GM10266 (cell line): ENCODE data around the gene RFFL.
"Not testable (repeated sequence)": the region's sequence is repeated elsewhere in the genome, so short reads cannot be mapped to it uniquely, and the experiment has no call there.

Experiments
- DNase-seq: peaks from one replicate; pipeline ENCODE4 v3.0.0; 2012; ENCODE audit errors: extremely low spot score
- TF ChIP-seq, protein P1 (sequence below): IDR thresholded peaks from 2 replicates; pipeline ENCODE4 v1.5.1; 2012; ENCODE audit warnings: mild to moderate bottlenecking, low read depth; ENCODE audit not compliant: control insufficient read depth, insufficient read depth; ENCODE audit errors: missing control alignments

The RFFL gene

DNA sequence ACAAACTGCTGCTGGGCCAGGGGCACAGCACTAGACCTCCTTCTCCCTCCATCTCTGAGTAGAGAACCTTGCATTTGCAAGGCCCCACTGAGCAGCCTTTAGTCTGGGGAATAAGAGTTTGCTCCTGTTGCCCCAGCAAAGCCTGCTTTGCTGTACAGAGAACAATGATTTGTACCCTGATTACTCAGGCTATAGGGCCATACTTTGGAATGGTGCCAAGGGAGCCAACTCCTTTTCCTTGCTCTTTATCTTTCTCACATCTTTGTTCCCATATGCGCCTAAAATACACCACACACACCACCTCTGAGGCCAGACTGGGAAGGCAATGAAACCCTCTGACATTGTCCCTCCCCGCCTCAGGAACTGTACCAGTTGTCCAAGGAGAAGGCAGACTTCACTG is 62.0 kb downstream of the RFFL start:
- DNase-seq, result no peak
- TF ChIP-seq, protein P1, sequence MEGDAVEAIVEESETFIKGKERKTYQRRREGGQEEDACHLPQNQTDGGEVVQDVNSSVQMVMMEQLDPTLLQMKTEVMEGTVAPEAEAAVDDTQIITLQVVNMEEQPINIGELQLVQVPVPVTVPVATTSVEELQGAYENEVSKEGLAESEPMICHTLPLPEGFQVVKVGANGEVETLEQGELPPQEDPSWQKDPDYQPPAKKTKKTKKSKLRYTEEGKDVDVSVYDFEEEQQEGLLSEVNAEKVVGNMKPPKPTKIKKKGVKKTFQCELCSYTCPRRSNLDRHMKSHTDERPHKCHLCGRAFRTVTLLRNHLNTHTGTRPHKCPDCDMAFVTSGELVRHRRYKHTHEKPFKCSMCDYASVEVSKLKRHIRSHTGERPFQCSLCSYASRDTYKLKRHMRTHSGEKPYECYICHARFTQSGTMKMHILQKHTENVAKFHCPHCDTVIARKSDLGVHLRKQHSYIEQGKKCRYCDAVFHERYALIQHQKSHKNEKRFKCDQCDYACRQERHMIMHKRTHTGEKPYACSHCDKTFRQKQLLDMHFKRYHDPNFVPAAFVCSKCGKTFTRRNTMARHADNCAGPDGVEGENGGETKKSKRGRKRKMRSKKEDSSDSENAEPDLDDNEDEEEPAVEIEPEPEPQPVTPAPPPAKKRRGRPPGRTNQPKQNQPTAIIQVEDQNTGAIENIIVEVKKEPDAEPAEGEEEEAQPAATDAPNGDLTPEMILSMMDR, result no peak

DNA sequence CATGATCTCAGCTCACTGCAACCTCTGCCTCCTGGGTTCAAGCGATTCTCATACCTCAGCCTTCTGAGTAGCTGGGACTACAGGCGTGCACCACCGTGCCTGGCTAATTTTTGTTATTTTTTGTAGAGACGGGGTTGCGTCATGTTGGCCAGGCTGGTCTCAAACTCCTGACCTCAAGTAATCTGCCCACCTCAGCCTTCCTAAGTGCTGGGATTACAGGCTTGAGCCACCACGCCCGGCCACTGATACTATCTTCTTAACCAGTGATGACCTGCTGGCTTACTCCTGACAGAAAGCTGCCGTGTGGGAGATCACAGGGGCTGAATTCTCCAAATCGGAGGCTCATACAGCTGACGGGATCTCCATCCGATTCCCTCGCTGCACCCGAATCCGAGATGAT is 62.5 kb downstream of the RFFL start:
- DNase-seq, result not testable (repeated sequence)

DNA sequence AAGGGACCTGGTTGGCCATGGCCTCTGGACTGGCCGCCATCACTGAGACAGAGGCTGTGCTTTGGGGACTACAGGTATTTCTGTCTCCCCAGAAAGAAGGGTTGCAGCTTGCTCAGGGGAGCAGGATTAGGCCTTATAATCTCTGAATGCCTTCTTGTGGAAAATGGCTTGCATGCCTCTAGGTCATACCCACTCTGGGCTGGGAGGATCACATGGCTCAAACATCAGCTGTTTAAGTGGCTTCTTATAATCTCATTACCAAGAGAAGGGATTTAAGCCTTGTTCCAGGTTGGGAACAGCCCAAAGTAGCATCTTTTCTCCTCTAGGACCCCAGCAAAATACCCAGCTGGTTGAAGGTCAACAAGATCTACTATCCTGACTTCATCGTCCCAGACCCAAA is 64.1 kb downstream of the RFFL start:
- no peak for DNase-seq
- TF ChIP-seq, protein P1, result no peak

DNA sequence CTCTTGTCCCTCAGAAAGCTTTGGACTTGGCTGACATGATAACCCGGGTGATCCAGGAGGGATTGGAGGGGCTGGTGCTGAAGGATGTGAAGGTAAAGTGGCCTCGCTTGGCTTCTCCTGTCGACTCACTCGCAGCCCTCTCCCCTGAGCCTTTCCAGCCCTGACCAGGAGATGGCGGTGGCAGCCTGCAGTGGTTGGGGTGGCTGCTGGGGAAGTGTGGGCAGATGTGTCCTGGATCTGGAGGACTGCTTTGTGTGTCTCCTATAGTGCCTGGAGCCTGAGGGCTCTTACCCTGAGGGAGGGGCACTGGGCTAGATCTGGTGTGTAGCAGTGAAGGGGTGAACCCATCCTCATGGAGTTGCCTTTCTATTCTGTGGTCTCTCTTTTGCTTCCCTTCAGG is 65.3 kb downstream of the RFFL start:
- DNase-seq, result peak; percentile 82
- TF ChIP-seq, protein P1, result peak; percentile 97

DNA sequence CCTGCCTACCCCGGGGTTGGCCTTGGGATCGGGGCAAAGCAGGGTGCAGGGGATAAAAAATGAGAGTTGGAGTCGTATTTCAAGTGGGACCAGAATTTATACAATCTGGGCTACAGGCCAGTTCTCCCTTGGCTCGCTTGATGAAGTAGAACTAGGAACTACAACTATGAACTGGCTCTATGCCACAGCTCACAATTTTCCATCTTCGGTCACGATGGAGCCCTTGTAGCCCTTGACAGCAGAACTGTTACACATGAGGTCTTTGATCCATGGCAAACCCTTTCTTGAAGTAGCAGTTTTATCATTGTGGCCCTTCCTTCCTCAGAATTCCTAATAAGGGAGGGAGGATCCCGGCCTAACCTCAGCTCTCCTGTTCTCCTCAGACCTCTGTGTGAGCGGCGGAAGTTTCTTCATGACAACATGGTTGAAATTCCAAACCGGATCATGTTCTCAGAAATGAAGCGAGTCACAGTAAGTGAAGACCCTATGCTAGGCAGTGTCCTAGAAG is 66.1 kb downstream of the RFFL start:
- TF ChIP-seq, protein P1, result no peak
- DNase-seq, result no peak

DNA sequence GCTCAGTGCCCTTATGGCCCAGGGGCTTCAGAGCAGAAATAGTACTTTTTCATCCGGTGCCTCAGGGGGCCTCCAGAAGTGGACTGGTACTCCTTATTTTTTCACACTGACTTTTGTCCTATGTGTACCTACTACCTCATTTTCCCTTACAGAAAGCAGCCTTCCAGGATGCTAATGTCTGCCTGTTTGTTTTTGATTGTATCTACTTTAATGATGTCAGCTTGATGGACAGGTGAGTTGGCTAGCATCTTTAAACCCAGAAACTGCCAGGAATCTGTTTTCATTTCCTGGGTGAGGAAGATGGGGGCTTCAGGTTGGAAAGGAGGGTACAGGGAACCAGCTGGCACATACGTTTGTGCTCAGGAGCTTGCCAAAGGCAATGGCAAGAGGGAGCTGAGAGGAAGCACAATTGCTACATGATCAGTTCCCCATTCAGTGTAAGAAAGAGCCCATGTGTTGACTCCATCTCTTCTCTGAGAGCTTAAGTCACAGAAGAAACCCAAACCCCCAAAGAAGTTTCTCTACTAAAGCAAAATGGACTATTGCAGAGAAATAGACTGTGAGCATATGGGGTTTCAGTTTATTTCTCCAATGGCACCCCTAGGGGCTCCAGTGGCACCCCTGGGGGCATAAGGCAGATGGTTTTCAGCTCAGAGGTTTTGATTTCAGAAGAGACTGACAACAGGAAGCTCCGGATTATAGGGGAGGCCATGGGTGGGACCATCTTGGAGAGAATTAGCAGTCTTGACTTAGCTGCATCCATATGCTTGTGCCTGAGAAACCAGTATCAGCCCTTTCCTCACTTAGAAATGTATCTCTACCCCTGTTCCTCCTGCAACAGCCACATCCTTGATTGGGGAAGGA is 66.9 kb downstream of the RFFL start:
- no peak for DNase-seq
- TF ChIP-seq, protein P1, result no peak

DNA sequence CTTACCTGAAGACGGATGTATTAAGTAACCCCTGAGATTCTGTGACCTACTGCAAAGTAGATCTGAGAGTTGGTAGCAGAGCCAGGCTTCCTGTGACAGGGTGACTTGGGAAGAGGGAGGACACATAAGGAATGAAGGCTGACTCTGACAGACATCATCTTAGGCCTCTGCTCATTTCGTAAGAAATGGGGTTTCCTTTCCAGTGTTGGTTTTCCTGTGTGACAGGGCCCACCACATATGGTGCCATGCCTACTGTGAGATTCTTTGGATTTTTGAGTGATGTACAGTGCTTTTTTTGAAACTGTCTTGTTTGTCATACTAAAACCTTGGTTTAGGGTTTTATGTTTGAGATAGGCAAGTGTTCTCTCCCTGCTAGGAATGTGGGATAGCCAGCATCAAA is 70.5 kb downstream of the RFFL start:
- no peak for DNase-seq
- TF ChIP-seq, protein P1, result no peak
